ENCODE results near the gene SLC9A2.

SLC9A2 gene

DNA sequence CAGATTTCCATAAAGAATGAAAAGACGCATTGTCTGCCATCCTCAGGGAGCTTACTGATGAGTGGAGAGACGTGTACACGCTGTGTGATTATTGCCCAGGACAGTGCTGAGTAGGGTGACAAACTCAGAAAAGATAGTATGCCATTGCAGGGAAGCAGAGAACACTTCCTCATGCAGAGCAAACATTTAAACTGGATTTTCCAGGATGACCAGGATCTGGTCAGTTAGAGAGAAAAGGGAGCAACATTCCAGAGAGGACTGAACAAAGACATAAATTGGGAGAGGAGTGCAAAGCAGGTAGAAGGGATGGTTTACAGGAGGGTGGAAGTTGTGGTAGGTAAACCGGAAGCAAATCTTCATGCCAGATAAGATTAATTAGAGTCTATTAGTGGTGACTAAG, 2.3 kb downstream of the SLC9A2 start:
- no peak for DNase-seq

DNA sequence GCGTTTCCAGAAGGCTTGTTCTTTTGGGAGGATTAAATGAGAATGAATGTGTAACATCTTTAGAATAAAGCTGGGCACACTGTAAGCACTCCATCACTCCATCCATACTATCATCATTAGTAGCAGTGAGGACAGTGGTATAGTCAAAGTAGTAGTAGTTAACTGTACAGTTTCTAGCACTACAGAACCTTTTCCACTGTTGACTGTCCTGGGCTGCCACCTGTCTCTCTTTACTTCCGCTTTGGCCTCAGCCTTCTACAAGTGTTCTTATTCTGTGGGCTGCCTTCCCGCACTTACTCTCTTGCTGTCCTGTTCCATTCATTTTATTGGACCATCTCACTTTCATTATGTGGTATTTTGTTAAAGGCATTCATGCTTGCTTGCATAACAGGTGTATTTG, 3.3 kb downstream of the SLC9A2 start:
- DNase-seq, result no peak

- DNase-seq, result no peak
Observed at GRCh38 chr2:102630458-102630857, 11.1 kb downstream of the SLC9A2 start.

DNA sequence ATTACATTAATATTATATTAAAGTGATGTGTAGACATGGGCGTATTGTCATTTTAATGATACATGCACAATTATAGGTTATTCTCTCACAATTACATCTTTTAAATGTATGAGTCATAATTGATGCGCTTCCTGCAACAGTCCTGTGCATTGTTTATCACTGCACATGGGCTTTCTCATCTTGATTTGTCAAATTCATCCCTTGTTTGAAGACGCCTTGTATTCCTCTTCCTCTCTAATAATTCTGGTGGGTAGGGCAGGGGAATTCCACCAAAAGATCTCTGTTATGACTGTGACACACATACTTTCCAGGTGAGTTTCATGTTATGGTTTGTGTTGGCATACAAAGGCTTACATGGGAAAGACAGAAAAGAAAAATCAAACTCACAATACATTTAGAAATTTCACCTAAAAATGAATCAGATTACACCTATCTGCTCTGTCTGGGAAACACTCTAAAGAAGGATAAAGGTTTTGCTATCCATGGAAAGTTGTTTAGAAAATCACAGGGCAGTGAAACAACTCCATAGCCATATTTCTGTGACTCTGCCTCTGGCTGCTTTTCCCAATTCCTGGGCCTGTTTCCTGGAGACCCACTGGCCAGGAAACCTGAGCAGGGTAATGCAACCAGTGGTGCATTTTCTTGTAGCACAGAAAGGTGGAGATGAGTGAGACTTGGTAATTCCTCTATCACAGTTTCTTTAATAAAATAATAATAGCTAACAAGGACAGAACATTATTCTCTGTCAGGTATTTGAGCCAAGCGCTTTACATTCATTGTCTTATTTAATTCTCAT, 13.2 kb downstream of the SLC9A2 start:
- DNase-seq, result no peak

DNA sequence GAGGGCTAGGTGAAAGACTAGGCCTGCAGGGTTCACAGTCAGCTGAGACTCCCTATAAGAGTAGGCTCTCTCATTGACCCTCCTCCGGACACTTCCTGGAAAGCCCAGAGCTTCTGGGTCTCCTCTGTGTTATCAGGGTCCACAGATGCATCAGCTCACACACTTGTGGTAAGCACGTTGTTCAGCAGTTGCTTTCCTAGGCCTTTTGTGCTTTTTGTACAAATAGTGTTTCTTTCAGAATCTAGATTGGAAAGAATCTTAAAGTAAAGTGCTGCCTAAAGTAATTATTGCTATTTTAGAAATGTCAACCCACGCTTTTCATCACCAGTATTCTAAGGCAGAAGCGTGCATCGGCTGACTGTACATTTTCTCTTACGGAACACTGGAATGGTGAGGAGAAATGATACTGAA, 15.5 kb downstream of the SLC9A2 start:
- DNase-seq, result no peak

GRCh38 chr2:102635317-102635716, 16.0 kb downstream of the SLC9A2 start:
- no peak for DNase-seq

GRCh38 chr2:102636283-102636907, 17.0 kb downstream of the SLC9A2 start:
- DNase-seq, result no peak

GRCh38 chr2:102637358-102637757, 18.0 kb downstream of the SLC9A2 start:
- no peak for DNase-seq

- DNase-seq, result no peak
Observed at GRCh38 chr2:102639429-102639828, 20.1 kb downstream of the SLC9A2 start.

DNA sequence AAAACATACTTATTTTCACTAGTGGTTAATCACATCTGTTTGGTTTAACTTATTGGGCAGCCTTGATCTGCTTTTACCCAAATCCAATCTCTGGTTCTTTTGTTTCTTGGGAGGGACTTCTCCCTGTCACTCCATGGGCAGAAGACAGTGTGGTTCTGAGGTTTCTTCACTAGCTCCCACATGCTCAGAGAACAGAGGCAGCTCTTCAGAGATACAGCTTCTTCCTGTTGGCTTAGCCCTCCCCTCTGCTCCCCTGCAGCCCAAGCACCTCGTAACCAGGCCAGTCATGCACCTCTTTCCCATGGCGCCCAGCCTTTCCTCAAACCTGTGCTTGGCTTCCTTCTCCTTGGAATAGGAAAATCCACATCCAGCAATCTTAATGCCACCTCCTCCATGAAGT, 32.8 kb downstream of the SLC9A2 start:
- DNase-seq, result no peak

DNA sequence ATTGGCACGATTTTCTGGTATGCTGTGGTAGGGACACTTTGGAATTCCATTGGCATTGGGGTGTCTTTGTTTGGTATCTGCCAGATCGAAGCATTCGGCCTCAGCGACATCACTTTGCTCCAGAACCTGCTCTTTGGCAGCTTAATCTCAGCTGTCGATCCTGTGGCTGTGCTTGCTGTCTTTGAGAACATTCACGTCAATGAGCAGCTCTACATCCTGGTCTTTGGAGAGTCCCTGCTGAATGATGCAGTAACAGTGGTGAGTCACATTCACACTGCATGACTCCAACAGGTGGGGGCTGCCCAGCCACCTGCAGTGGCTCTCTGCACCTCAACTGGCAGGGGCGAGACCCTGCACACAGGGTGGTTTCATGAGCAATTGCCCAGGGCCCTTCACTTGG, 38.4 kb downstream of the SLC9A2 start:
- no peak for DNase-seq

GRCh38 chr2:102660070-102660469, 40.7 kb downstream of the SLC9A2 start:
- no peak for DNase-seq

- DNase-seq, result no peak
Observed at GRCh38 chr2:102660574-102660973, 41.2 kb downstream of the SLC9A2 start.

DNA sequence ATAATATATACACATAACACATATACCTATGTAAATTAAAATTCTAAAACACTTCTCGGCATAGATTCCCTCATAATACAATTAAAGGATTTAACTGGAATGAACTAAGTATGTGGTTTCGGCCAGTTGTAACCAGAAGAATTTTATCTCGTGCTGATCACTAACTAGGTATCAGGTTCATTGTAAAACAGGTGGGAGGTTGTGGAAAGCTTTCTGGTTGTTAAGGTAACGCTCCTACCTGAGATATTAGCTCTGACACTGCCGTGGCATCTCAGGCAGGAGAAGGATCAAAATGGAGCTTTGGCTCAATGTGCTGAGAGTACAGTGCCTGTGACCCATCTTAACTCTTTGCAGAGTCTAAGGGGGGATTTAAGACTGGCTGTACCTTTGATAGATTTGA, 42.5 kb downstream of the SLC9A2 start:
- DNase-seq, result no peak

DNA sequence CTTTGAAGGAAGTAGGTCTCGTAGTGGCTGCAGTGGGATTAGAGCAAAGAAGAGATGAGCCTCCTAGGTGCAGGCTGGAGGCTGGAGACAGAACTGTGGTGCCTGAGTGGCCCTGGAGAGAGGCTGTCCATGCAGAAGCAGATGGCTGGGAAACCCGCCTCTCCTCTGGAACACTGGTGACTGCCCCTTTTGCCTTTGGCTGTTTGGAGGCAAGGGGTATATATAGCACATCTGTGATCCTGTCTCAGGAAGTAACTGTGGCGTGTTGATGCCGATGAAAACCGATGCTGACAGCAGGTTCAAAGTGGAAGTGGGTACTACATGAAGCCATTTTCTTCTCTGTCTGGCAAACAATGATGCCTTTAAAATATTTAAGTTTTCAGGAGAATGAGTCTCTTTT, 43.5 kb downstream of the SLC9A2 start:
- DNase-seq, result no peak

DNA sequence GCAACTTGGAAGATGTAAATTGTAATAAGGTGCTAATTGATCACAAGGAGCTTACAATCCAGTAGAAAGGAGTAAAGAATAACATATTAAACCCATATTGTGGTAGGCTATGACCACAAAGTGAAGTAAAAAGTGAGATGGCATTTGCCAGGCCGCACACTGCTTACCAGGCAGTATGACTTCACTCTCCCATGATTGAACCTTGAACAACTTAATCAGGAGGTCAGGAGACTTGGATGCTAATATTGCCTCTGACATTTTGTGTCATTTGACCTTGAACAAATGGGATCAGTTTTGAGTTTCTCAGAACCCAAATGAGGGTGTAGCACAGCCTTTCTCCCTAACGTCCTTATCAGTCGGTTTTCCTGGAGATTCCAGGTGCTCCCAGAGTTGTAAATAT, 44.0 kb downstream of the SLC9A2 start:
- DNase-seq, result no peak

DNA sequence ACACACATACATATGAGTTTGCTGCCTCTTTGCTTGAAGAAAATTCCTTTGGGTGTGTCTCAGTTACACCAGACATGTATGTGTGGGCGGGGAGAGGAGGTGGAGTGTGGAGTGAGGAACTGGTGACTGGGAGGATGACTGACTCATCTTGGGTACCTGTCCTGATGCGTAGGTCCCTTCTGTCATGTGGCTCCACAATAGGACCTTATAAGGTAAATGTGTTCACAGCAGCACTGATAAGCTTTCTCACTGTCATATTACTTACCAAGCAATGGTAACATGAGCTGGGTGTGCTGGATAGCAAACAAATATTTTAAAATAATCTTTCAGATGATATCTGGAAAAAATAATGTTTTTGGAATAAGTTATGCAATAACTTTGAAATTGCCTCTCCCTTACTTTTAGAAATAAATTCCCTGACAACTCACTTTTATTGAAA, 45.1 kb downstream of the SLC9A2 start:
- no peak for DNase-seq

- DNase-seq, result no peak
Observed at GRCh38 chr2:102667072-102667471, 47.7 kb downstream of the SLC9A2 start.

DNA sequence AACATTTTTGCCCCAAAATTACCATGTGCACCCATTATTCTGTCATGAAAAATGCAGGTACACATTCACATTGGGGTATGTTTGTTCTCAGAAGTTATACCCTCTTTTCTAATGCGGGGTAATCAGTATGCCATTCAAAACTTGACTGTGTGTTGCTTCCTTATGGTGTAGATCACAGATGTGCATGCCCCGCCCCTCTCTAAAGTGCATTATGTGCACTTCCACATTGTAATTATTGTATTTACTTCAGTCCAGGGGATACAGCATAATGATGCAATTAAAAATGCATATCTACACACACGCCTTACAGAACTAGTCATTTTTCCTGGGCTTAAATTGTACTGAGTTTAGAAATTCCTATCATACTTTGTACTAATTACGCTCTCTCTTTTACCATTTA, 48.8 kb downstream of the SLC9A2 start:
- no peak for DNase-seq

GRCh38 chr2:102669401-102669800, 50.0 kb downstream of the SLC9A2 start:
- DNase-seq, result no peak

DNA sequence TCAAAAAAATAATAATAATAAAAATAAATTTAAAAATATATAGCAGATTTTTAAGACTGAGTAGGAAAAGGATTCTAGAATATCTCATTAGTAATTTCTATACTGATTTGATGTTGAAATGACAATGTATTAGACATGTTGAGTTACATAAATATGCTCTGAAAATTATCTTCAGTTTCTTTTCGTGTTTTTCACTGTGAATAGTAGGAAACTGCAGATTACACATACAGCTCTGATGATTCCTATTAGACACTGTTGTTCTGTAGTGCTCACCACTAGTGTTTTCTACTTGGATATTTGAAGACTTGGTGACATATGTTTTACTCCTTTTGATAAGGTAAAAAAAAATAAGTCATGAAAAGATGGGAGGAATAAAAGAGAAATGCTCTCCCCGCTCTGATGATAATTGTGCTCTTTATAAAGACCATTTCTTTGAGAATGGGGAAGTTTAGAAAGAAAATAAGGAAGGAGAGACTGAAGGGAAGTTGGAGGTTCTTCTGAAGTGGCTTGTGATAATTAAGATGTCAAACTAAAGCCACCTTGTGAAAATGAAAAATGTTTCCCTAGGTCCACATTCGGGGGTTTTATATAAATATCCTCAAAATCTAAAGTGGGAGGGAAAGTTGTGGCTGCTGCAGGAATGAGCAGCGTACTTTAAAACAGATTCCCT, 52.9 kb downstream of the SLC9A2 start:
- peak; percentile 53 for DNase-seq

- no peak for DNase-seq
Observed at GRCh38 chr2:102674370-102674769, 55.0 kb downstream of the SLC9A2 start.

- DNase-seq, result no peak
Observed at GRCh38 chr2:102674836-102675235, 55.5 kb downstream of the SLC9A2 start.
